GM23338 (cell line): ENCODE measurements around the gene OBP2A. TPM values are rescaled to one million over a fixed set of nuclear protein-coding genes. Genes with fewer than 3 reads are reported as not detected.

Experiments
- ATAC-seq: fragments of 200-7000 bp; cut with Tn5 transposase; 3 replicates; pipeline ENCODE4 v1.9.1; 2020
- DNase-seq: peaks from one replicate; pipeline ENCODE4 v3.0.0-alpha.2; 2015; ENCODE audit warnings: low spot score
- H2AFZ ChIP-seq: fragments of 200-600 bp; sonication (generic); 2 replicates; pipeline ENCODE4 v1.8.0; 2016; ENCODE audit warnings: antibody characterized with exemption, mild to moderate bottlenecking, moderate library complexity
- H3F3A ChIP-seq: fragments of 200-600 bp; sonication (generic); replicated peaks from 2 replicates; pipeline ENCODE4 v1.8.0; 2017; ENCODE audit warnings: antibody characterized with exemption, mixed run types, low read depth
- H3K27ac ChIP-seq: fragments of 200-600 bp; sonication (generic); 2 replicates; pipeline ENCODE4 v1.6.1; 2016; ENCODE audit warnings: low read depth
- H3K27me3 ChIP-seq: fragments of 200-600 bp; sonication (generic); 2 replicates; pipeline ENCODE4 v1.8.0; 2016; ENCODE audit warnings: mild to moderate bottlenecking, mixed run types, moderate library complexity; ENCODE audit not compliant: insufficient read depth
- H3K36me3 ChIP-seq: fragments of 200-600 bp; sonication (generic); 2 replicates; pipeline ENCODE4 v1.8.0; 2016; ENCODE audit warnings: mild to moderate bottlenecking; ENCODE audit not compliant: insufficient read depth
- H3K4me1 ChIP-seq: fragments of 200-600 bp; sonication (generic); 2 replicates; pipeline ENCODE4 v1.8.0; 2016; ENCODE audit warnings: mild to moderate bottlenecking, moderate library complexity; ENCODE audit not compliant: insufficient read depth
- H3K4me2 ChIP-seq: fragments of 200-600 bp; sonication (generic); 2 replicates; pipeline ENCODE4 v1.7.1; 2017; ENCODE audit warnings: mixed run types
- H3K4me3 ChIP-seq: fragments of 200-600 bp; sonication (generic); 2 replicates; pipeline ENCODE4 v1.6.1; 2016; ENCODE audit warnings: mixed run types
- H3K79me2 ChIP-seq: fragments of 200-600 bp; sonication (generic); replicated peaks from 2 replicates; pipeline ENCODE4 v1.8.0; 2017; ENCODE audit warnings: mild to moderate bottlenecking; ENCODE audit not compliant: insufficient read depth
- H3K9me2 ChIP-seq: fragments of 200-600 bp; sonication (generic); 2 replicates; pipeline ENCODE4 v1.8.0; 2017; ENCODE audit not compliant: insufficient read depth
- H4K20me1 ChIP-seq: fragments of 200-600 bp; sonication (generic); replicated peaks from 2 replicates; pipeline ENCODE4 v1.8.0; 2017; ENCODE audit warnings: mild to moderate bottlenecking; ENCODE audit not compliant: insufficient read depth
- H3K27ac Mint-ChIP-seq: 2 replicates; pipeline ENCODE4 v1.8.0; 2020; ENCODE audit warnings: inconsistent platforms, mild to moderate bottlenecking, moderate library complexity, mixed read lengths
- H3K27me3 Mint-ChIP-seq: 3 replicates; pipeline ENCODE4 v1.8.0; 2022; ENCODE audit warnings: low read depth, mild to moderate bottlenecking, moderate library complexity, mixed read lengths, inconsistent platforms; ENCODE audit not compliant: insufficient read depth, poor library complexity
- H3K36me3 Mint-ChIP-seq: 3 replicates; pipeline ENCODE4 v1.8.0; 2021; ENCODE audit warnings: low read depth, mild to moderate bottlenecking, inconsistent platforms, moderate library complexity, mixed read lengths
- H3K4me1 Mint-ChIP-seq: 3 replicates; pipeline ENCODE4 v1.8.0; 2020; ENCODE audit warnings: mild to moderate bottlenecking, inconsistent platforms, mixed read lengths
- H3K4me3 Mint-ChIP-seq: 3 replicates; pipeline ENCODE4 v1.8.0; 2021; ENCODE audit warnings: moderate library complexity, mild to moderate bottlenecking, inconsistent platforms, mixed read lengths
- H3K9me3 Mint-ChIP-seq: 3 replicates; pipeline ENCODE4 v1.8.0; 2020; ENCODE audit warnings: moderate library complexity, mild to moderate bottlenecking, inconsistent platforms, mixed read lengths
- CREB1 ChIP-seq: fragments of 250-450 bp; sonication (Bioruptor Pico); IDR thresholded peaks from 2 replicates; pipeline ENCODE4 v1.5.0; 2020; ENCODE audit warnings: low read depth, mild to moderate bottlenecking, moderate library complexity
- EZH2 ChIP-seq: fragments of 200-600 bp; sonication (generic); IDR thresholded peaks from one replicate; pipeline ENCODE4 v1.8.0; 2017; ENCODE audit warnings: antibody characterized with exemption, mild to moderate bottlenecking, low read depth; ENCODE audit not compliant: unreplicated experiment
- EZH2phosphoT487 ChIP-seq: fragments of 200-600 bp; sonication (generic); IDR thresholded peaks from one replicate; pipeline ENCODE4 v1.8.1; 2018; ENCODE audit warnings: antibody characterized with exemption; ENCODE audit not compliant: unreplicated experiment
- JUNB ChIP-seq: IDR thresholded peaks from one replicate; pipeline ENCODE4 v1.6.1; 2016; ENCODE audit warnings: antibody characterized with exemption; ENCODE audit not compliant: unreplicated experiment
- NANOG ChIP-seq: IDR thresholded peaks from 2 replicates; pipeline ENCODE4 v1.6.1; 2016; ENCODE audit warnings: antibody characterized with exemption, borderline replicate concordance
- STAT1 ChIP-seq: IDR thresholded peaks from one replicate; pipeline ENCODE4 v1.6.1; 2016; ENCODE audit warnings: antibody characterized with exemption; ENCODE audit not compliant: unreplicated experiment
- ZNF114 ChIP-seq: fragments of 250-450 bp; sonication (Bioruptor Pico); IDR thresholded peaks from 2 replicates; pipeline ENCODE4 v1.5.0; 2020; ENCODE audit warnings: mild to moderate bottlenecking, moderate library complexity
- ZNF331 ChIP-seq: fragments of 250-450 bp; sonication (Bioruptor Pico); IDR thresholded peaks from 2 replicates; pipeline ENCODE4 v1.5.0; 2020; ENCODE audit warnings: low read depth, mild to moderate bottlenecking, moderate library complexity
- polyA plus RNA-seq: library from polyadenylated mRNA; unstranded; fragments of >200 nt; fragmentation: Nextera tagmentation; extraction: Ambion mirVana; gene quantifications from 2 replicates; pipeline ENCODE4 v1.2.1, GENCODE V29; 2016
- total RNA-seq: library from RNA; depleted of rRNA; stranded (reverse); fragments of >200 nt; shearing (Covaris generic); gene quantifications from 2 replicates; pipeline ENCODE4 v1.2.3, GENCODE V29; 2014
- TF ChIP-seq, protein P1 (sequence below), 2 experiments: fragments of 200-600 bp in 1 of 2; sonication (generic) in 1 of 2; conservative IDR thresholded peaks; 2 replicates each; pipeline versions ENCODE4 v1.5.1 to v1.6.1; 2016 to 2017; ENCODE audit warnings: antibody characterized with exemption in 2 of 2, low read depth in 2 of 2, mild to moderate bottlenecking in 2 of 2, moderate library complexity in 1 of 2
- TF ChIP-seq, protein P2 (sequence below): IDR thresholded peaks from one replicate; pipeline ENCODE4 v1.6.1; 2018; ENCODE audit warnings: antibody characterized with exemption; ENCODE audit not compliant: unreplicated experiment

The OBP2A gene
- total and polyA plus RNA-seq, 2 experiments from 2014 or later = not detected

DNA sequence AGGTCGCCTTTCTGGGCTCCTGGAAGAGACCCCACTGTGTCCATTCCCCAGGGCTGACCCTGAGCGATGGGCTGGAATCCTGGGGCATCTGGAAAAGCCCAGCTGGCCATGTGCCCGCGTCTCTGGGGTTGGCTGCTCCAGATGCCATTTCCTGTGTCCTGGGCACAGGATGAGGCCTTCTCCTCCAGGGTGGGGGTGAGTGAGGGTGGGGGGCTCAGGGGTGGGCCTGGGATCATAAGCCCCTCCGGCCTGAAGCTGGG lies 46.3 kb downstream of the OBP2A start (continued):
- TF ChIP-seq, protein P1, sequence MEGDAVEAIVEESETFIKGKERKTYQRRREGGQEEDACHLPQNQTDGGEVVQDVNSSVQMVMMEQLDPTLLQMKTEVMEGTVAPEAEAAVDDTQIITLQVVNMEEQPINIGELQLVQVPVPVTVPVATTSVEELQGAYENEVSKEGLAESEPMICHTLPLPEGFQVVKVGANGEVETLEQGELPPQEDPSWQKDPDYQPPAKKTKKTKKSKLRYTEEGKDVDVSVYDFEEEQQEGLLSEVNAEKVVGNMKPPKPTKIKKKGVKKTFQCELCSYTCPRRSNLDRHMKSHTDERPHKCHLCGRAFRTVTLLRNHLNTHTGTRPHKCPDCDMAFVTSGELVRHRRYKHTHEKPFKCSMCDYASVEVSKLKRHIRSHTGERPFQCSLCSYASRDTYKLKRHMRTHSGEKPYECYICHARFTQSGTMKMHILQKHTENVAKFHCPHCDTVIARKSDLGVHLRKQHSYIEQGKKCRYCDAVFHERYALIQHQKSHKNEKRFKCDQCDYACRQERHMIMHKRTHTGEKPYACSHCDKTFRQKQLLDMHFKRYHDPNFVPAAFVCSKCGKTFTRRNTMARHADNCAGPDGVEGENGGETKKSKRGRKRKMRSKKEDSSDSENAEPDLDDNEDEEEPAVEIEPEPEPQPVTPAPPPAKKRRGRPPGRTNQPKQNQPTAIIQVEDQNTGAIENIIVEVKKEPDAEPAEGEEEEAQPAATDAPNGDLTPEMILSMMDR (conservative IDR thresholded peaks at IDR 0.05; ENCODE audit: low read depth in 2 of 2) = no peak
- no peak for TF ChIP-seq CREB1
- no peak for TF ChIP-seq NANOG
- no peak for TF ChIP-seq JUNB
- no peak for TF ChIP-seq ZNF331 (CRISPR knock-in tag)
- TF ChIP-seq EZH2phosphoT487 = no peak
- TF ChIP-seq STAT1 = no peak
- TF ChIP-seq ZNF114 (CRISPR knock-in tag) = no peak

DNA sequence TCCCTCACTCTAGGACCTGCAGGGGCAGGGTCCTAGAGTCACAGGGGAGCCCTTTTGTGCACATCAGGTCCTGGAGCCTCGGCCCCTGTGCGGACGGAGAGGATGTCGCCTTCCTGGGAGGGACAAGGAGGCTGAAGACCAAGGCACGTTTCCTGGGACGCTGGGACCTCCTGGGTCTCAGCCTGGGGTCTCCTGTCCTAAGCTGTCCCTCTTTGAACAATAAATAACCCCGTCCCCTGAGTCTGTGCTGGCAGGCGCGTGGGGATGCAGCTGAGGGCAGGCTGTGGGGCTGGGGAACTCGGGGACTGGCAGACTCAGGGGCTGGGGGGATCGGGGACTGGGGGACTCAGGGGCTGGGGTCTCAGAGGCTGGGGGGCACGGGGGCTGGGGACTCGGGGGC lies 46.7 kb downstream of the OBP2A start:
- Histone ChIP-seq H3K4me2 (no peak overlapping the region), H3K27me3 (no peaks in the 10 kb centered on the region), H3K36me3 (no peaks in the 10 kb centered on the region), H3F3A (no peaks in the 10 kb centered on the region), H2AFZ (no peak overlapping the region), H3K4me1 (no peaks in the 10 kb centered on the region), H3K79me2 (no peaks in the 10 kb centered on the region), H3K27ac (no peak overlapping the region), H3K4me3 (no peak overlapping the region), H3K9me2 (0 out of 2 replicates have a peak, but pooled peaks cover 3% of the 10 kb centered on the region), H4K20me1 (no peaks in the 10 kb centered on the region)
- ATAC-seq (no peak), DNase-seq (no peak)
- Mint-ChIP-seq H3K4me3 (no peak overlapping the region), H3K27me3 (peaks cover 4% of the 10 kb centered on the region), H3K4me1 (no peaks in the 10 kb centered on the region), H3K27ac (no peak overlapping the region), H3K36me3 (no peaks in the 10 kb centered on the region), H3K9me3 (peaks cover 11% of the 10 kb centered on the region; the same call in 2 of the 3 replicates)
- TF ChIP-seq NANOG (no peak), EZH2 (no peak), JUNB (no peak)
- TF ChIP-seq, protein P2, sequence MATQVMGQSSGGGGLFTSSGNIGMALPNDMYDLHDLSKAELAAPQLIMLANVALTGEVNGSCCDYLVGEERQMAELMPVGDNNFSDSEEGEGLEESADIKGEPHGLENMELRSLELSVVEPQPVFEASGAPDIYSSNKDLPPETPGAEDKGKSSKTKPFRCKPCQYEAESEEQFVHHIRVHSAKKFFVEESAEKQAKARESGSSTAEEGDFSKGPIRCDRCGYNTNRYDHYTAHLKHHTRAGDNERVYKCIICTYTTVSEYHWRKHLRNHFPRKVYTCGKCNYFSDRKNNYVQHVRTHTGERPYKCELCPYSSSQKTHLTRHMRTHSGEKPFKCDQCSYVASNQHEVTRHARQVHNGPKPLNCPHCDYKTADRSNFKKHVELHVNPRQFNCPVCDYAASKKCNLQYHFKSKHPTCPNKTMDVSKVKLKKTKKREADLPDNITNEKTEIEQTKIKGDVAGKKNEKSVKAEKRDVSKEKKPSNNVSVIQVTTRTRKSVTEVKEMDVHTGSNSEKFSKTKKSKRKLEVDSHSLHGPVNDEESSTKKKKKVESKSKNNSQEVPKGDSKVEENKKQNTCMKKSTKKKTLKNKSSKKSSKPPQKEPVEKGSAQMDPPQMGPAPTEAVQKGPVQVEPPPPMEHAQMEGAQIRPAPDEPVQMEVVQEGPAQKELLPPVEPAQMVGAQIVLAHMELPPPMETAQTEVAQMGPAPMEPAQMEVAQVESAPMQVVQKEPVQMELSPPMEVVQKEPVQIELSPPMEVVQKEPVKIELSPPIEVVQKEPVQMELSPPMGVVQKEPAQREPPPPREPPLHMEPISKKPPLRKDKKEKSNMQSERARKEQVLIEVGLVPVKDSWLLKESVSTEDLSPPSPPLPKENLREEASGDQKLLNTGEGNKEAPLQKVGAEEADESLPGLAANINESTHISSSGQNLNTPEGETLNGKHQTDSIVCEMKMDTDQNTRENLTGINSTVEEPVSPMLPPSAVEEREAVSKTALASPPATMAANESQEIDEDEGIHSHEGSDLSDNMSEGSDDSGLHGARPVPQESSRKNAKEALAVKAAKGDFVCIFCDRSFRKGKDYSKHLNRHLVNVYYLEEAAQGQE = no peak
